Stimulated activated naive B cell treated with anti-CD40 and anti-IgM and Interleukin-4, amounts not matched to agents 10 μg/mL and 1 μg/mL and 100 μg/mL, for 72 hours (primary cell): ENCODE data around the gene ANKRD17.

ENCODE experiments used
- ATAC-seq, 2 donors: fragments of 150-1000 bp; cut with Tn5 transposase; replicated peaks; 2 replicates each; pipeline ENCODE4 v1.10.0; 2021; ENCODE audit warnings: moderate library complexity in 1 of 2
- DNase-seq: peaks from one replicate; pipeline ENCODE4 v3.0.0; 2021
- H3K27ac Mint-ChIP-seq: one replicate; pipeline ENCODE4 v1.8.0; 2022; ENCODE audit warnings: mild to moderate bottlenecking, mixed read lengths
- H3K27me3 Mint-ChIP-seq, 2 donors: one replicate each; pipeline ENCODE4 v1.8.0; 2022; ENCODE audit warnings: mixed read lengths in 2 of 2
- H3K36me3 Mint-ChIP-seq, 2 donors: one replicate each; pipeline ENCODE4 v1.8.0; 2022; ENCODE audit warnings: mixed read lengths in 2 of 2, mild to moderate bottlenecking in 1 of 2
- H3K4me1 Mint-ChIP-seq, 2 donors: one replicate each; pipeline ENCODE4 v1.8.0; 2022; ENCODE audit warnings: mixed read lengths in 2 of 2, mild to moderate bottlenecking in 1 of 2
- H3K4me3 Mint-ChIP-seq, 2 donors: one replicate each; pipeline ENCODE4 v1.8.0; 2022; ENCODE audit warnings: mild to moderate bottlenecking in 2 of 2, mixed read lengths in 2 of 2, moderate library complexity in 1 of 2
- H3K9me3 Mint-ChIP-seq, 2 donors: one replicate each; pipeline ENCODE4 v1.8.0; 2022; ENCODE audit warnings: mixed read lengths in 2 of 2, mild to moderate bottlenecking in 1 of 2

The ANKRD17 gene

GRCh38 chr4:73098713-73099112 is 159.9 kb downstream of the ANKRD17 start:
- peak overlapping the region; percentile 65 for H3K27ac Mint-ChIP-seq
- H3K36me3 Mint-ChIP-seq = peaks cover 27 to 36% of the 10 kb centered on the region in 2 donors
- H3K4me3 Mint-ChIP-seq = no peak overlapping the region
- H3K27me3 Mint-ChIP-seq = no peaks in the 10 kb centered on the region
- peaks cover 0 to 5% of the 10 kb centered on the region in 2 donors for H3K4me1 Mint-ChIP-seq
- DNase-seq (no peak), ATAC-seq (no peak)
- H3K9me3 Mint-ChIP-seq = no peaks in the 10 kb centered on the region

- H3K27me3 Mint-ChIP-seq = no peaks in the 10 kb centered on the region
- no peaks in the 10 kb centered on the region for H3K9me3 Mint-ChIP-seq
- H3K36me3 Mint-ChIP-seq = peaks cover 27 to 36% of the 10 kb centered on the region in 2 donors
- ATAC-seq (no peak), DNase-seq (no peak)
- peaks cover 0 to 5% of the 10 kb centered on the region in 2 donors for H3K4me1 Mint-ChIP-seq
- H3K4me3 Mint-ChIP-seq = no peak overlapping the region
- H3K27ac Mint-ChIP-seq = peak overlapping the region; percentile 65
Measured at GRCh38 chr4:73098016-73098415, 160.6 kb downstream of the ANKRD17 start.

GRCh38 chr4:73092868-73093267 is 165.7 kb downstream of the ANKRD17 start:
- H3K27me3 Mint-ChIP-seq = no peaks in the 10 kb centered on the region
- H3K27ac Mint-ChIP-seq = no peak overlapping the region
- H3K4me3 Mint-ChIP-seq = no peak overlapping the region
- peaks cover 19 to 22% of the 10 kb centered on the region in 2 donors for H3K36me3 Mint-ChIP-seq
- H3K9me3 Mint-ChIP-seq = no peaks in the 10 kb centered on the region
- H3K4me1 Mint-ChIP-seq = peaks cover under 1 to 12% of the 10 kb centered on the region in 2 donors
- ATAC-seq (peak in 1 of 2 donors; percentile 62), DNase-seq (no peak)

GRCh38 chr4:73090738-73091137 is 167.9 kb downstream of the ANKRD17 start:
- H3K9me3 Mint-ChIP-seq = no peaks in the 10 kb centered on the region
- no peaks in the 10 kb centered on the region for H3K27me3 Mint-ChIP-seq
- H3K27ac Mint-ChIP-seq = peak overlapping the region; percentile 78
- peaks cover 21 to 25% of the 10 kb centered on the region in 2 donors for H3K36me3 Mint-ChIP-seq
- ATAC-seq = no peak
- no peak overlapping the region for H3K4me3 Mint-ChIP-seq
- peaks cover 6 to 15% of the 10 kb centered on the region in 2 donors for H3K4me1 Mint-ChIP-seq
- no peak for DNase-seq

DNA sequence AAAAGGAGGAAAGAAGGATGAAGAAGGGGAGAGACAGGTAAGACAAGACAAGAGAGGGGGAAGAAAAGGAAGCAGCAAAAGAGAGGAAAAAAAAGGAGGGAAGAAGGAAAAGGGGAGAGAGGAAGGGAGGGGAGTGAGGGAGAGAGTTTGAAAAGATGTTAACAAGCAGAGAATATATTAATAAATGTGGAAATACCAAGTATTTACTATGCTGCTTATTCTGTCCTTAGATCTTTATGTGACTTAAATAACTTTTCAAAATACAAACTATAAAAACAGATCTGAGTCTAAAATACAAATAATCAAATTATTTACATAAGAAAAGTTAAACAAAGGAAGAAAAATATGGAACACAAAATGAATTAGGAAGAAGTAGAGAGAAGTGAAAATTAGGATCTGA is 170.7 kb downstream of the ANKRD17 start:
- Mint-ChIP-seq H3K4me3 (no peak overlapping the region), H3K4me1 (peaks cover 6 to 15% of the 10 kb centered on the region in 2 donors), H3K27me3 (no peaks in the 10 kb centered on the region), H3K27ac (no peak overlapping the region), H3K9me3 (no peaks in the 10 kb centered on the region), H3K36me3 (peaks cover 23 to 36% of the 10 kb centered on the region in 2 donors)
- ATAC-seq (no peak), DNase-seq (no peak)

- Mint-ChIP-seq H3K27ac (no peak overlapping the region), H3K4me3 (no peak overlapping the region), H3K27me3 (no peaks in the 10 kb centered on the region), H3K36me3 (peaks cover 20 to 39% of the 10 kb centered on the region in 2 donors), H3K4me1 (peaks cover 6 to 10% of the 10 kb centered on the region in 2 donors), H3K9me3 (no peaks in the 10 kb centered on the region)
- no peak for ATAC-seq
- no peak for DNase-seq
Measured at GRCh38 chr4:73086095-73086868, 172.3 kb downstream of the ANKRD17 start.

GRCh38 chr4:73080789-73081188 is 177.8 kb downstream of the ANKRD17 start:
- no peaks in the 10 kb centered on the region for H3K9me3 Mint-ChIP-seq
- H3K27ac Mint-ChIP-seq = no peak overlapping the region
- peak overlapping the region in 1 of 2 donors; percentile 32 for H3K4me3 Mint-ChIP-seq
- H3K36me3 Mint-ChIP-seq = peaks cover 26 to 48% of the 10 kb centered on the region in 2 donors
- no peaks in the 10 kb centered on the region for H3K27me3 Mint-ChIP-seq
- peaks cover 3 to 11% of the 10 kb centered on the region in 2 donors for H3K4me1 Mint-ChIP-seq
- DNase-seq = no peak
- ATAC-seq = no peak

DNA sequence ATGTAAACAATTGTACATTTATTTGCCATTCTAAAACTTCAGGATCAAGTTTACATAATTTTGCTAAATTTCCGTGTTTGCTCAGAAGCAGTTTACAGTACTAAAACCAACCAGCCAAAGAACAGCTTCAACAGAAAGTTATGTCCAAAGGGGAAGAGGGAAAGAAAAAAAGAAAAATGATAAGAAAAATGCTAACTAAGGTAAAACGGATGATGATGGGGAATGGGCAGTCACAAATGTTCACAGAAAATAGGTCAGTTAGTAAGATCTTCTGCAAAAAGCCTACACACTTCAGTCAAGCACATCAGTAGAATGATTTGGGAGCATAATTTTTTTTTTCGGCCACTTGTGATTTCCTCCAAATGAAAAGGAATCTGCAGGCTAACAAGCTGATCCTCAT is 182.8 kb downstream of the ANKRD17 start:
- Mint-ChIP-seq H3K9me3 (no peaks in the 10 kb centered on the region), H3K27me3 (no peaks in the 10 kb centered on the region), H3K4me3 (no peak overlapping the region), H3K4me1 (peaks cover under 1 to 7% of the 10 kb centered on the region in 2 donors), H3K27ac (no peak overlapping the region), H3K36me3 (peaks cover 21 to 33% of the 10 kb centered on the region in 2 donors)
- ATAC-seq (no peak), DNase-seq (no peak)

DNA sequence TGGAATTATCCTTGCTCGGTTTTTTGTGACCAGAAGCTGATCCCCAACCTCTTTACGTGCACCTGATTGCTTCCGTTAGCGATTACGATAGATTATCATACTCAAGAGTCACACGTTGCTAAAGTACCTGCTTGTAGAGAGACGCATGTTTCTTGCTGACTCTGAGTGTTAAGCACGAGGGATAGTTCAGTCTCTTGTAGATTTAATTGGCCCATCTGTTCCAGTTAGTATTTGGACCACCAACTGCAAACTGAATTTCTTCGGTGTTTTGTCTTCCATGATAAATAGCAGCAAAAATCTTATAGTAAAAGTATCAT is 188.6 kb downstream of the ANKRD17 start:
- no peaks in the 10 kb centered on the region for H3K9me3 Mint-ChIP-seq
- no peaks in the 10 kb centered on the region for H3K27me3 Mint-ChIP-seq
- H3K4me1 Mint-ChIP-seq = peaks cover 11 to 33% of the 10 kb centered on the region in 2 donors
- DNase-seq = no peak
- peak overlapping the region; percentile 93 for H3K27ac Mint-ChIP-seq
- ATAC-seq = peak; percentile 11 to 13
- peaks cover 9 to 12% of the 10 kb centered on the region in 2 donors for H3K36me3 Mint-ChIP-seq
- peak overlapping the region; percentile 81 to 83 for H3K4me3 Mint-ChIP-seq

- no peaks in the 10 kb centered on the region for H3K9me3 Mint-ChIP-seq
- H3K36me3 Mint-ChIP-seq = peaks cover 10 to 14% of the 10 kb centered on the region in 2 donors
- ATAC-seq (peak; percentile 85 to 86), DNase-seq (peak; percentile 97)
- peaks cover 11 to 33% of the 10 kb centered on the region in 2 donors for H3K4me1 Mint-ChIP-seq
- H3K27ac Mint-ChIP-seq = peak within 1 kb of the TSS; percentile 93
- no peaks in the 10 kb centered on the region for H3K27me3 Mint-ChIP-seq
- peak within 1 kb of the TSS; percentile 81 to 83 for H3K4me3 Mint-ChIP-seq
Measured at GRCh38 chr4:73069338-73070073, 189.1 kb downstream of the ANKRD17 start, which contains the start of gene COX18. Gene COX18 (minus strand): TSS chr4:73069716. CDS start chr4:73069649, 67 bp downstream.

- H3K27me3 Mint-ChIP-seq = no peaks in the 10 kb centered on the region
- H3K36me3 Mint-ChIP-seq = peaks cover 11 to 20% of the 10 kb centered on the region in 2 donors
- H3K4me1 Mint-ChIP-seq = peaks cover 11 to 36% of the 10 kb centered on the region in 2 donors
- H3K27ac Mint-ChIP-seq = peak overlapping the region; percentile 93
- H3K4me3 Mint-ChIP-seq = peak overlapping the region; percentile 81 to 83
- no peaks in the 10 kb centered on the region for H3K9me3 Mint-ChIP-seq
- ATAC-seq = peak; percentile 30 to 34
- DNase-seq = peak; percentile 12
Measured at GRCh38 chr4:73068491-73069337, 189.9 kb downstream of the ANKRD17 start.

DNA sequence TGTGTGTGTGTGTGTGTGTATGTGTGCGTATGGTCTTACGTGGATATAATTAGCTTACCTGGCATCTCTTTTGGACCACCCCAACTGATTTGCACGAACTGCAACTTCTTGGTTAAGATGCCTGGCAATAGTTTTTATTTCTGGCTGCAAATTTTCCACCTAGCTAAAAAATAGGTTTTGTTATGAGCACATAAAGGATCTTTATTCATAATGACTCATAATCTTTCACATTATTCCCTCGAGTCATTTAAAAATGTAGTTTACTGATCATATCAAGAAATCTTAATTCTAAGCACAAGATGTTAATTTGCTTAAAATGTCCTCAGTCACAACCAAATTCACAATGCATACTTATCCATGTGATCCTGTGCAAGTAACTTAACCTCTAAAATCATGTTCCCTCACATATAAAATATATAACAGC is 190.6 kb downstream of the ANKRD17 start:
- Mint-ChIP-seq H3K9me3 (no peaks in the 10 kb centered on the region), H3K27ac (peak overlapping the region; percentile 93), H3K36me3 (peaks cover 14 to 20% of the 10 kb centered on the region in 2 donors), H3K27me3 (no peaks in the 10 kb centered on the region), H3K4me3 (peak overlapping the region; percentile 81 to 83), H3K4me1 (peaks cover 11 to 41% of the 10 kb centered on the region in 2 donors)
- ATAC-seq (peak in 1 of 2 donors; percentile 1), DNase-seq (peak; percentile 24)

DNA sequence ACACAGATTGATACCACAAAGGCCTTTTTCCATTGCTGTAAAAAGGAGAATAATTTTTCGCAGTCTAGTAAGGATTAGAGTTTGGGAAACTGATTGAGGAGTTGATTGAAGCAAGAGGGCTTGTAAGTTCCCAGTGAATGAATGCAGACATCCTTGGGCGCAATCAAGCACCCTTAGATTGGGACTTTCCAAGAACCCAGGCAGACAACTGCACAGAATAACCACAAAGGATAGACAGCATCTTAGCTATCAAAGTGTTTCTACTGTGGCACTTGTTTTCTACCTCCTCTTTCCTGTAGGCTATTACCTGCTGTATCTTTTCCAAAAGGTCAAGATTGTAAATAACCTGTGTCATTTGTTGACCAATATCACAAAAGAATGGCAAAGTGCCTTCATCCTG is 191.7 kb downstream of the ANKRD17 start:
- peaks cover 20 to 26% of the 10 kb centered on the region in 2 donors for H3K36me3 Mint-ChIP-seq
- peaks cover 11 to 41% of the 10 kb centered on the region in 2 donors for H3K4me1 Mint-ChIP-seq
- no peak for DNase-seq
- H3K27ac Mint-ChIP-seq = peak overlapping the region; percentile 57
- H3K27me3 Mint-ChIP-seq = no peaks in the 10 kb centered on the region
- peak overlapping the region in 1 of 2 donors; percentile 3 for H3K4me3 Mint-ChIP-seq
- ATAC-seq = no peak
- no peaks in the 10 kb centered on the region for H3K9me3 Mint-ChIP-seq

GRCh38 chr4:73066445-73066844 is 192.2 kb downstream of the ANKRD17 start:
- no peaks in the 10 kb centered on the region for H3K27me3 Mint-ChIP-seq
- no peak overlapping the region for H3K27ac Mint-ChIP-seq
- DNase-seq = no peak
- H3K4me3 Mint-ChIP-seq = no peak overlapping the region
- no peak for ATAC-seq
- no peaks in the 10 kb centered on the region for H3K9me3 Mint-ChIP-seq
- H3K36me3 Mint-ChIP-seq = peaks cover 20 to 26% of the 10 kb centered on the region in 2 donors
- H3K4me1 Mint-ChIP-seq = peaks cover 11 to 41% of the 10 kb centered on the region in 2 donors
